NB4 (cell line): ENCODE results near the gene MAPK6.

Experiments used
- POLR2A ChIP-seq: IDR thresholded peaks from 2 replicates; pipeline ENCODE4 v1.6.1; 2011; ENCODE audit warnings: mild to moderate bottlenecking; ENCODE audit not compliant: insufficient read length; ENCODE audit errors: extremely low read depth
- TF ChIP-seq, protein P1 (sequence below): IDR thresholded peaks from one replicate; pipeline ENCODE4 v1.5.1; 2012; ENCODE audit warnings: low read depth, low read length

DNA sequence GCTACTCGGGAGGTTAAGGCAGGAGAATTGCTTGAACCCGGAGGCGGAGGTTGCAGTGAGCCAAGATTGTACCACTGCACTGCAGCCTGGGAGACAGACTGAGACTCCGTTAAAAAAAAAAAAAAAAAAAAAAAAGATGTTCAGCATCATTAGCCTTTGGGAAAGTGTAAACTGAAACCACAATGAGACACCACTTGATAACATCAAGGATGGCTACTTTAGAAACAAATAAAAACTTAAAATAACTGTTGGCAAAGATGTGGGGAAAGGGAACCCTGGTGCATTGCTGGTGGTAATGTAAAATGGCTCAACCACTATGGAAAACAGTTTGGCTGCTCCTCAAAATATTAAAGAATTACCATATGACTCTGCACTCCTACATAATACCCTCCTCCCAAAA lies 49.3 kb upstream of the MAPK6 start:
- TF ChIP-seq, protein P1, sequence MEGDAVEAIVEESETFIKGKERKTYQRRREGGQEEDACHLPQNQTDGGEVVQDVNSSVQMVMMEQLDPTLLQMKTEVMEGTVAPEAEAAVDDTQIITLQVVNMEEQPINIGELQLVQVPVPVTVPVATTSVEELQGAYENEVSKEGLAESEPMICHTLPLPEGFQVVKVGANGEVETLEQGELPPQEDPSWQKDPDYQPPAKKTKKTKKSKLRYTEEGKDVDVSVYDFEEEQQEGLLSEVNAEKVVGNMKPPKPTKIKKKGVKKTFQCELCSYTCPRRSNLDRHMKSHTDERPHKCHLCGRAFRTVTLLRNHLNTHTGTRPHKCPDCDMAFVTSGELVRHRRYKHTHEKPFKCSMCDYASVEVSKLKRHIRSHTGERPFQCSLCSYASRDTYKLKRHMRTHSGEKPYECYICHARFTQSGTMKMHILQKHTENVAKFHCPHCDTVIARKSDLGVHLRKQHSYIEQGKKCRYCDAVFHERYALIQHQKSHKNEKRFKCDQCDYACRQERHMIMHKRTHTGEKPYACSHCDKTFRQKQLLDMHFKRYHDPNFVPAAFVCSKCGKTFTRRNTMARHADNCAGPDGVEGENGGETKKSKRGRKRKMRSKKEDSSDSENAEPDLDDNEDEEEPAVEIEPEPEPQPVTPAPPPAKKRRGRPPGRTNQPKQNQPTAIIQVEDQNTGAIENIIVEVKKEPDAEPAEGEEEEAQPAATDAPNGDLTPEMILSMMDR: no peak
- TF ChIP-seq POLR2A: no peak
